Suppressor macrophage treated with lipopolysaccharide for 1 hour (primary cell): ENCODE data around the gene G6PC1.

ENCODE experiments used
- DNase-seq, 3 donors: peaks; one replicate each; pipeline ENCODE4 v3.0.0-alpha.2; 2020 to 2022

G6PC1 gene

GRCh38 chr17:42950044-42950783, 49.6 kb downstream of the G6PC1 start:
- DNase-seq: no peak
